WTC11 (cell line): ENCODE results near the gene MYCBP2. TPM values are rescaled to one million over a fixed set of nuclear protein-coding genes. Genes with fewer than 3 reads are reported as not detected.
A peak's percentile ranks its signal among the peaks of the same experiment; 100 is the strongest.

Source experiments
- ATAC-seq: fragments of 200-7000 bp; cut with Tn5 transposase; 2 replicates; pipeline ENCODE4 v1.10.0; 2021; ENCODE audit warnings: mild to moderate bottlenecking, moderate library complexity
- CTCF ChIA-PET: fragments of 300-600 bp; sonication (Branson Sonifier 250); formaldehyde crosslinking; loops from one replicate; lab custom pipeline; 2021; ENCODE audit warnings: antibody characterized with exemption; lab: Charles Lee
- POLR2A ChIA-PET: fragments of 350-600 bp; sonication (Branson Sonifier 250); formaldehyde crosslinking; loops from one replicate; lab custom pipeline; 2021; ENCODE audit warnings: antibody characterized with exemption; lab: Charles Lee
- DNase-seq: peaks from one replicate; pipeline ENCODE4 v3.0.0; 2021; ENCODE audit warnings: low spot score
- H3K27ac Mint-ChIP-seq: 2 replicates; pipeline ENCODE4 v1.8.0; 2021; ENCODE audit warnings: mixed read lengths
- H3K27me3 Mint-ChIP-seq: 2 replicates; pipeline ENCODE4 v1.8.0; 2021; ENCODE audit warnings: low read depth, mild to moderate bottlenecking, moderate library complexity, mixed read lengths
- H3K36me3 Mint-ChIP-seq: 2 replicates; pipeline ENCODE4 v1.8.0; 2021; ENCODE audit warnings: mixed read lengths
- H3K4me1 Mint-ChIP-seq: 2 replicates; pipeline ENCODE4 v1.8.0; 2022; ENCODE audit warnings: mixed read lengths
- H3K4me3 Mint-ChIP-seq: 2 replicates; pipeline ENCODE4 v1.8.0; 2021; ENCODE audit warnings: mild to moderate bottlenecking, moderate library complexity, mixed read lengths
- H3K9me3 Mint-ChIP-seq: 2 replicates; pipeline ENCODE4 v1.8.0; 2021; ENCODE audit warnings: mixed read lengths
- ARID4B ChIP-seq: sonication (generic); formaldehyde crosslinking; IDR thresholded peaks from 2 replicates; pipeline ENCODE4 v1.8.0; 2023; ENCODE audit warnings: missing genetic modification reagents, mild to moderate bottlenecking, borderline replicate concordance
- ATF1 ChIP-seq: sonication (generic); formaldehyde crosslinking; IDR thresholded peaks from 2 replicates; pipeline ENCODE4 v1.8.1; 2023; ENCODE audit warnings: mild to moderate bottlenecking, moderate library complexity, missing genetic modification reagents
- CBFB ChIP-seq: sonication (generic); formaldehyde crosslinking; IDR thresholded peaks from 2 replicates; pipeline ENCODE4 v1.8.1; 2022; ENCODE audit warnings: mild to moderate bottlenecking, low read depth, missing genetic modification reagents
- CDX4 ChIP-seq: fragments of 250-450 bp; sonication (Bioruptor Pico); IDR thresholded peaks from 2 replicates; pipeline ENCODE4 v1.9.0; 2021; ENCODE audit warnings: moderate library complexity, mild to moderate bottlenecking, inconsistent platforms, borderline replicate concordance
- CTCF ChIP-seq: fragments of 200-600 bp; IDR thresholded peaks from 2 replicates; pipeline ENCODE4 v1.8.0; 2022; ENCODE audit warnings: antibody characterized with exemption
- ESRRA ChIP-seq: sonication (generic); formaldehyde crosslinking; IDR thresholded peaks from 2 replicates; pipeline ENCODE4 v1.8.1; 2022; ENCODE audit warnings: mild to moderate bottlenecking, missing genetic modification reagents, borderline replicate concordance
- JAZF1 ChIP-seq: fragments of 250-450 bp; sonication (Bioruptor Pico); IDR thresholded peaks from 2 replicates; pipeline ENCODE4 v1.9.0; 2021; ENCODE audit warnings: moderate library complexity, mild to moderate bottlenecking, inconsistent platforms
- PRDM15 ChIP-seq: sonication (generic); formaldehyde crosslinking; IDR thresholded peaks from 2 replicates; pipeline ENCODE4 v1.8.0; 2022; ENCODE audit warnings: missing genetic modification reagents
- STAT6 ChIP-seq: sonication (generic); formaldehyde crosslinking; conservative IDR thresholded peaks from 2 replicates; pipeline ENCODE4 v1.8.1; 2023; ENCODE audit warnings: mild to moderate bottlenecking, low read depth, missing genetic modification reagents, moderate library complexity
- TEAD4 ChIP-seq: sonication (generic); formaldehyde crosslinking; IDR thresholded peaks from 2 replicates; pipeline ENCODE4 v1.8.0; 2022; ENCODE audit warnings: mild to moderate bottlenecking, missing genetic modification reagents
- ZBTB21 ChIP-seq: sonication (generic); formaldehyde crosslinking; IDR thresholded peaks from 2 replicates; pipeline ENCODE4 v1.8.1; 2023; ENCODE audit warnings: mild to moderate bottlenecking, missing genetic modification reagents, borderline replicate concordance
- ZNF425 ChIP-seq: fragments of 250-450 bp; sonication (Bioruptor Pico); conservative IDR thresholded peaks from 2 replicates; pipeline ENCODE4 v1.9.0; 2021; ENCODE audit warnings: mild to moderate bottlenecking
- total RNA-seq: library from RNA; stranded (reverse); gene quantifications from 3 replicates; pipeline ENCODE4 v1.2.3, GENCODE V29; 2021

Gene MYCBP2
- total RNA-seq, 1 experiment from 2014 or later: 54.3 TPM

GRCh38 chr13:77374786-77375185 is 47.9 kb upstream of the MYCBP2 start:
- peak overlapping the region; percentile 17 for H3K27ac Mint-ChIP-seq
- H3K9me3 Mint-ChIP-seq: no peaks in the 10 kb centered on the region; the same call in 1 of the 2 replicates
- H3K4me3 Mint-ChIP-seq: 0 out of 2 replicates have a peak overlapping the region, but pooled peaks have one; percentile 13
- DNase-seq: no peak
- TF ChIP-seq JAZF1 (CRISPR knock-in tag) (no peak), ARID4B (CRISPR knock-in tag) (no peak), ESRRA (CRISPR knock-in tag) (no peak)
- TF ChIP-seq, all 79 proteins: peak for 0
- Mint-ChIP-seq H3K4me1 (peaks cover 34% of the 10 kb centered on the region), H3K27me3 (peaks cover 4% of the 10 kb centered on the region; the same call in 1 of the 2 replicates), H3K36me3 (no peaks in the 10 kb centered on the region)
- ChIA-PET POLR2A (interaction anchor here (0.6 kb wide), 1 partner anchor 27 kb away, joined by 3 read pairs; no protein-coding TSS in a partner anchor), CTCF (no interaction called here)
- peak; percentile 71 for ATAC-seq

- ATAC-seq (no peak; the same call in 1 of the 2 replicates), DNase-seq (no peak)
- Mint-ChIP-seq H3K27me3 (peaks cover 4% of the 10 kb centered on the region; the same call in 1 of the 2 replicates), H3K36me3 (no peaks in the 10 kb centered on the region), H3K4me3 (0 out of 2 replicates have a peak overlapping the region, but pooled peaks have one; percentile 13), H3K9me3 (no peaks in the 10 kb centered on the region; the same call in 1 of the 2 replicates), H3K4me1 (peaks cover 37% of the 10 kb centered on the region), H3K27ac (no peak overlapping the region)
- ChIA-PET POLR2A (interaction anchor here (0.6 kb wide), 1 partner anchor 26 kb away, joined by 3 read pairs; no protein-coding TSS in a partner anchor), CTCF (no interaction called here)
- TF ChIP-seq ZBTB21 (CRISPR knock-in tag): no peak
- no peak for TF ChIP-seq CDX4 (CRISPR knock-in tag)
- no peak for TF ChIP-seq CBFB (CRISPR knock-in tag)
- TF ChIP-seq ARID4B (CRISPR knock-in tag): no peak
- no peak for TF ChIP-seq TEAD4
- no peak for TF ChIP-seq ATF1 (CRISPR knock-in tag)
- TF ChIP-seq CTCF: no peak
- TF ChIP-seq STAT6: no peak
- TF ChIP-seq ZNF425: no peak
- no peak for TF ChIP-seq PRDM15 (CRISPR knock-in tag)
Measured at GRCh38 chr13:77374339-77374738, 47.4 kb upstream of the MYCBP2 start.
